ENCODE data around the gene SIGLEC7. TPM values are rescaled to one million over a fixed set of nuclear protein-coding genes. Genes with fewer than 3 reads are reported as not detected.

Gene SIGLEC7
- polyA plus RNA-seq, 1 donor from 2014 or later: not detected

GRCh38 chr19:51100601-51101000 is 41.5 kb upstream of the SIGLEC7 start:
- H4K20me1 ChIP-seq (ENCODE audit: insufficient read depth): no peaks in the 10 kb centered on the region
- no peak for TF ChIP-seq EZH2 (IDR thresholded peaks at IDR 0.05; ENCODE audit: borderline replicate concordance, insufficient read depth, low read length, poor library complexity, severe bottlenecking)
- TF ChIP-seq TAF1 (IDR thresholded peaks at IDR 0.05; ENCODE audit: low read depth): no peak
- no peak for TF ChIP-seq EP300 (conservative IDR thresholded peaks at IDR 0.05; ENCODE audit: poor library complexity, severe bottlenecking)
- no peak for TF ChIP-seq MXI1 (conservative IDR thresholded peaks at IDR 0.05; ENCODE audit: poor library complexity, severe bottlenecking)
- no peak for TF ChIP-seq SMC3 (conservative IDR thresholded peaks at IDR 0.05; ENCODE audit: poor library complexity)
- TF ChIP-seq RAD21 (conservative IDR thresholded peaks at IDR 0.05): no peak
- TF ChIP-seq, protein P1, sequence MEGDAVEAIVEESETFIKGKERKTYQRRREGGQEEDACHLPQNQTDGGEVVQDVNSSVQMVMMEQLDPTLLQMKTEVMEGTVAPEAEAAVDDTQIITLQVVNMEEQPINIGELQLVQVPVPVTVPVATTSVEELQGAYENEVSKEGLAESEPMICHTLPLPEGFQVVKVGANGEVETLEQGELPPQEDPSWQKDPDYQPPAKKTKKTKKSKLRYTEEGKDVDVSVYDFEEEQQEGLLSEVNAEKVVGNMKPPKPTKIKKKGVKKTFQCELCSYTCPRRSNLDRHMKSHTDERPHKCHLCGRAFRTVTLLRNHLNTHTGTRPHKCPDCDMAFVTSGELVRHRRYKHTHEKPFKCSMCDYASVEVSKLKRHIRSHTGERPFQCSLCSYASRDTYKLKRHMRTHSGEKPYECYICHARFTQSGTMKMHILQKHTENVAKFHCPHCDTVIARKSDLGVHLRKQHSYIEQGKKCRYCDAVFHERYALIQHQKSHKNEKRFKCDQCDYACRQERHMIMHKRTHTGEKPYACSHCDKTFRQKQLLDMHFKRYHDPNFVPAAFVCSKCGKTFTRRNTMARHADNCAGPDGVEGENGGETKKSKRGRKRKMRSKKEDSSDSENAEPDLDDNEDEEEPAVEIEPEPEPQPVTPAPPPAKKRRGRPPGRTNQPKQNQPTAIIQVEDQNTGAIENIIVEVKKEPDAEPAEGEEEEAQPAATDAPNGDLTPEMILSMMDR (IDR thresholded peaks at IDR 0.05; ENCODE audit: poor library complexity, severe bottlenecking): no peak
- TF ChIP-seq POLR2AphosphoS5 (IDR thresholded peaks at IDR 0.05): no peak
- TF ChIP-seq, protein P2, sequence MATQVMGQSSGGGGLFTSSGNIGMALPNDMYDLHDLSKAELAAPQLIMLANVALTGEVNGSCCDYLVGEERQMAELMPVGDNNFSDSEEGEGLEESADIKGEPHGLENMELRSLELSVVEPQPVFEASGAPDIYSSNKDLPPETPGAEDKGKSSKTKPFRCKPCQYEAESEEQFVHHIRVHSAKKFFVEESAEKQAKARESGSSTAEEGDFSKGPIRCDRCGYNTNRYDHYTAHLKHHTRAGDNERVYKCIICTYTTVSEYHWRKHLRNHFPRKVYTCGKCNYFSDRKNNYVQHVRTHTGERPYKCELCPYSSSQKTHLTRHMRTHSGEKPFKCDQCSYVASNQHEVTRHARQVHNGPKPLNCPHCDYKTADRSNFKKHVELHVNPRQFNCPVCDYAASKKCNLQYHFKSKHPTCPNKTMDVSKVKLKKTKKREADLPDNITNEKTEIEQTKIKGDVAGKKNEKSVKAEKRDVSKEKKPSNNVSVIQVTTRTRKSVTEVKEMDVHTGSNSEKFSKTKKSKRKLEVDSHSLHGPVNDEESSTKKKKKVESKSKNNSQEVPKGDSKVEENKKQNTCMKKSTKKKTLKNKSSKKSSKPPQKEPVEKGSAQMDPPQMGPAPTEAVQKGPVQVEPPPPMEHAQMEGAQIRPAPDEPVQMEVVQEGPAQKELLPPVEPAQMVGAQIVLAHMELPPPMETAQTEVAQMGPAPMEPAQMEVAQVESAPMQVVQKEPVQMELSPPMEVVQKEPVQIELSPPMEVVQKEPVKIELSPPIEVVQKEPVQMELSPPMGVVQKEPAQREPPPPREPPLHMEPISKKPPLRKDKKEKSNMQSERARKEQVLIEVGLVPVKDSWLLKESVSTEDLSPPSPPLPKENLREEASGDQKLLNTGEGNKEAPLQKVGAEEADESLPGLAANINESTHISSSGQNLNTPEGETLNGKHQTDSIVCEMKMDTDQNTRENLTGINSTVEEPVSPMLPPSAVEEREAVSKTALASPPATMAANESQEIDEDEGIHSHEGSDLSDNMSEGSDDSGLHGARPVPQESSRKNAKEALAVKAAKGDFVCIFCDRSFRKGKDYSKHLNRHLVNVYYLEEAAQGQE (IDR thresholded peaks at IDR 0.05; ENCODE audit: borderline replicate concordance): no peak

GRCh38 chr19:51101171-51101865 is 40.8 kb upstream of the SIGLEC7 start:
- Histone ChIP-seq H2AFZ (ENCODE audit: low read depth, low read length) (no peak overlapping the region), H3K27ac (ENCODE audit: low read length) (no peak overlapping the region), H3K79me2 (replicated peaks; ENCODE audit: insufficient read depth, low read length) (no peaks in the 10 kb centered on the region), H3K9me3 (ENCODE audit: low read length) (no peaks in the 10 kb centered on the region), H3K4me3 (ENCODE audit: low read length) (no peak overlapping the region), H3F3A (ENCODE audit: insufficient read depth, low read length, poor library complexity, severe bottlenecking) (no peaks in the 10 kb centered on the region), H3K36me3 (ENCODE audit: insufficient read depth, low read length) (no peaks in the 10 kb centered on the region), H3K9ac (ENCODE audit: low read length) (no peak overlapping the region), H3K9me2 (ENCODE audit: insufficient read depth, low read length) (no peaks in the 10 kb centered on the region), H3K4me2 (ENCODE audit: low read length) (no peak overlapping the region), H3K27me3 (ENCODE audit: insufficient read depth, low read depth, low read length) (no peaks in the 10 kb centered on the region), H4K20me1 (ENCODE audit: insufficient read depth) (no peaks in the 10 kb centered on the region)
- no peak for TF ChIP-seq POLR2AphosphoS5 (IDR thresholded peaks at IDR 0.05)
- TF ChIP-seq, protein P2 (IDR thresholded peaks at IDR 0.05; ENCODE audit: borderline replicate concordance): no peak
- TF ChIP-seq TAF1 (IDR thresholded peaks at IDR 0.05; ENCODE audit: low read depth): no peak
- no peak for TF ChIP-seq RAD21 (conservative IDR thresholded peaks at IDR 0.05)
- no peak for TF ChIP-seq EZH2 (IDR thresholded peaks at IDR 0.05; ENCODE audit: borderline replicate concordance, insufficient read depth, low read length, poor library complexity, severe bottlenecking)
- no peak for TF ChIP-seq SMC3 (conservative IDR thresholded peaks at IDR 0.05; ENCODE audit: poor library complexity)
- no peak for TF ChIP-seq MXI1 (conservative IDR thresholded peaks at IDR 0.05; ENCODE audit: poor library complexity, severe bottlenecking)
- TF ChIP-seq EP300 (conservative IDR thresholded peaks at IDR 0.05; ENCODE audit: poor library complexity, severe bottlenecking): no peak
- TF ChIP-seq, protein P1 (IDR thresholded peaks at IDR 0.05; ENCODE audit: poor library complexity, severe bottlenecking): no peak

More at GRCh38 chr19:51100601-51101000, 41.5 kb upstream of the SIGLEC7 start:
- Histone ChIP-seq H3K9ac (ENCODE audit: low read length) (no peak overlapping the region), H3K79me2 (replicated peaks; ENCODE audit: insufficient read depth, low read length) (no peaks in the 10 kb centered on the region), H2AFZ (ENCODE audit: low read depth, low read length) (no peak overlapping the region), H3K27ac (ENCODE audit: low read length) (no peak overlapping the region), H3F3A (ENCODE audit: insufficient read depth, low read length, poor library complexity, severe bottlenecking) (no peaks in the 10 kb centered on the region), H3K27me3 (ENCODE audit: insufficient read depth, low read depth, low read length) (no peaks in the 10 kb centered on the region), H3K9me2 (ENCODE audit: insufficient read depth, low read length) (no peaks in the 10 kb centered on the region), H3K4me2 (ENCODE audit: low read length) (no peak overlapping the region), H3K36me3 (ENCODE audit: insufficient read depth, low read length) (no peaks in the 10 kb centered on the region), H3K4me3 (ENCODE audit: low read length) (no peak overlapping the region), H3K9me3 (ENCODE audit: low read length) (no peaks in the 10 kb centered on the region)

All from neural cell (in vitro differentiated cells).